Activated T-helper 1 cell treated with Interleukin-2 at 50 U/mL for 16 hours (primary cell): Measurements from ENCODE around the gene TNFRSF25.
"Not testable (repeated sequence)": the region's sequence is repeated elsewhere in the genome, so short reads cannot be mapped to it uniquely, and the experiment has no call there.

Experiments
- DNase-seq: peaks from one replicate; pipeline ENCODE4 v3.0.0-alpha.2; 2020; ENCODE audit warnings: low read depth

TNFRSF25 gene

DNA sequence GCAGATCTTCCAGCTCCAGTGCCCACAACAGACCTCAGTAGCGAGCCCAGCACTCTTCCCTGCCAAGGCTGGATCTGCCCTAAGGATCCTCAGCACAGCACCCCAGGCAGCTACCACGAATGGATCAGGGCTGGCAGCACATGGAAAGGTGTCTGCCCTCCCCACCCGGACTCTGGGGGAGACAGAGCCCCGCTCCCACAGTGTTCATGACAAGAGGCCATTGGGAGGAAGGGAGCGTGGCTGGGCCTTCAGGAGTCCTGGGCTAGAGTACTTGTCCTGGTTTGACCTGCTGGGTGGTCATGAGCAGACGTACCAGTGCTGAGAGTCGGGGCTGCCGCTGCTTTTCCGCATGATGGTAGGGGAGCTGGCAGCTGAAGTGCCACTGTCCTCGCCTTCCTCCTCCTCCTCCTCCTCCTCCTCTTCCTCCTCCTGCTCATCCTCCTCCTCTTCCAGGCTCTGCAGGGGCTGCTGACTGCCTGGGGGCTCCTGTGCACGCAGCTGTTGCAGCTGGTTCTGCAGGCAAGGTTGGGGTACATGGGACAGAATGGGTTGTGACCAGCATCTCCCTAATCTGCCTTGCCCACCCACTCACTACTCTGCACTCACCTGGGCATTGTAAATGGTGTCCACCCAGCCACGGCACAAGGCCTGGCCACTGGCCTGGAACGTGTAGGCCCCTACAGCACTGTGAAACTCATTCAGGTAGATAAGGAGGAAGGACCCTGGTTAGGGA lies 2.9 kb upstream of the TNFRSF25 start:
- DNase-seq: no peak

DNA sequence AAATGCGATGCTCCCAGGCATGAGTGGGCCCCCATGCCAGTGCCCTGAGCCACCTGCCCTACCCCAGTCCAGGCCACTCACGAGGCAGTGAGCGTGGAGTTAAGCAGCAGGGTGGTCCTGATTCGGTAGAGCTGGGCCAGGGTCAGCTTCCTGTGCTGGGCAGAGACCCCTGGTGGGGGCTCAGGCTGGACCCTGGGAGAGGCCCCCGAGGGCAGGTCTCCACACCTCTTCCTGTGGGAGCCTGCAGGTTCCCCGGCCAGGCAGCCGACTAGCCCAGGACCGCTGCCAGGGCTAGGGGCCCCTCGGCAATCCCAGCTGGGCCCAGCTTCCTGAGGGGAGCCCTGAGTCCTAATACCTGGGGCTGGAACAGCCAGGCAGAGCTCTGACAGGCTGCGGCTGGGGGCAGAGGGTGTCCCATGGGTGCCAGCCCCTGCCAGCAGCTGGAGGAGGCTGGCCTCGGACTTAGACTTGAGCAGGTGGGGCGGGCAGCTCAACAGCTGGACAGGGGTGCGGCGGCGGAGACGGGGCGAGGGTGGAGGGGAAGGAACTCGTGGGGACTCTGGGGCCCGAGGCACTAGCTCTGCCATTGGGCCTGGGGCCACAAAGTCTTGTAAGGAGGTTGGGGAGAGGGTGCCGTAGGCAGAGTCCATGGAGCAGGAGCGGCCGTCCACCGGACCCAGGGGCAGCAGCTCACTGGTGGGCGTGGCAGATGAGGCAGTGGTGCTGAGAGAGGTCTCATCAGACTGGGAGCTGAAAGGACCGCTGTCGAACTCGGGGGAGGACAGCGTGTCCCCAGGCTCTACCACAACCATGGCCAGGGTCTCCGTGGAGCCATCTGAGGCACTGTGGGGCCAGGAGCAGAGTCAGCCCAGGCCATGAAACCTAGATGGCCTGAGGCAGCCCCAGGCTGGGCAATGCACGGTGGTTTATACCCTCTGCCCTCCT lies 2.0 kb upstream of the TNFRSF25 start:
- no peak for DNase-seq

DNA sequence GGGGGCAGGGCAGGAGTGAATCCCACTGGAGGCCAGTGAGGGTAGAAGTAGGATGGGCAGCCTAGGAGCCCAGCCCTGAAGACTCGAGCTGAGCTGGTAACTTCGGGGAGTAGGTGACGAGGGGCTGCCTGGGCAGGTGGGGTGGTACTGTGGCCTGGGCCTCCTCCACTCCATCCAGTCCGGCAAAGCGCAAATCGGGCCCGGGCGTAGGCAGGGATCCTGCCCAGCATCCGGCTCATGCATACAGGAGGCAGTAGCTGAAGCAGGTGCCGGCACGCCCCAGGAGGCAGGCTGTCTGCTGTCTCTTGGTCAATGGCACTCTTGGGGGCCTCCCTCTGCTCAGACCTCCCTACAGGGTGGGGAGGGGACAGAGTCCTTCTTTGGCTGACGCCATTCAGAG lies 1.3 kb upstream of the TNFRSF25 start:
- no peak for DNase-seq

DNA sequence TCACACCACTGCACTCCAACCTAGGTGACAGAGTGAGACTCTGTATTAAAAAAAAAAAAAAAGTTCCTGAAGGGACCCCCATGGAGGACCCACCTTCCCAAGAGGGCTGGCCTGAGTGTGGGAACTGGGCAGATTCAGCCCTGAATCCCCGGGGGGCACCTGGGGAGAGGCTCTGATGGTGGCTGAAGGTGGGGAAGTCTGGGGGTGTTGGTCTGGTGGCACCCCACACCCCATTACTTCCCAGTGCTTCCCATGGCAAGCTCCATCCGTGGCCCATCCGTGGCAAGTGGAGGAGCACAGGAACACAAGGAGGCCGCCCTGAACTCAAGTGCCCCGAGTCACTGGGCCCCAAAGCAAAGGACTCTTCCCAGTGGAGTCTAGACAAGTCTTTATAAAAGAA lies 778 bp upstream of the TNFRSF25 start:
- DNase-seq: no peak

GRCh38 chr1:6465461-6466005 lies 440 bp downstream of the TNFRSF25 start:
- DNase-seq: no peak

- no peak for DNase-seq
Observed at GRCh38 chr1:6464915-6465314, 1.1 kb downstream of the TNFRSF25 start.

DNA sequence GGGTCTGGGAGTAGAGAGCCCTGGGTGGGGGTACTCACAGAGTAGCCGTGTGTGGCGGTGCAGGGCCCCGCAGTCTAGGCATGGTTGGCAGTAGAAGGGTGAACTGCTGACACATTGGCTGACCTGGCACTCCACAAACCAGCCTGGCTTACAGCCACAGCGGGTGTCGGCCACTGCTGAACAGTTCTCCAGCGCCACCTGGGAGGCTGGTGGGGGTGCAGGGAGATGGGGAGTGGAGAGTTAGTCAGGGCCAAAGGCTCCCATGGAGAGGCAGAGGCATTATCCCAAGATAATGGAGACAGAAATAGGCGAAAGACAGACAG lies 1.5 kb downstream of the TNFRSF25 start:
- DNase-seq: no peak

DNA sequence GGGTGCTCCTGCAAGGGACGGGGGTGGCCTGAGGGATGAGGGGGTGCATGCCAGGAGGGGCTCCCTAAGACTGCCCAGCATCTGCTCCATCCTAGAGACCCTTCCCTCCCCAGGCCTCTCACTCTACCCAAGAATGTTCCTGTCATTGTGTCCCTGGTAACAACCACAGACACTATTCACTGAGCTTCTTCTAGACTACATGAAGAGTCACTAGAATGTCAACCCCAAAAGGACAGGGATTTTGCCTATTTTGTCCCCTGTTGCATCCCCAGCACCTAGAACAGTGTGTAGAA lies 2.9 kb downstream of the TNFRSF25 start:
- no peak for DNase-seq

GRCh38 chr1:6462412-6463119 lies 3.4 kb downstream of the TNFRSF25 start:
- DNase-seq: no peak

DNA sequence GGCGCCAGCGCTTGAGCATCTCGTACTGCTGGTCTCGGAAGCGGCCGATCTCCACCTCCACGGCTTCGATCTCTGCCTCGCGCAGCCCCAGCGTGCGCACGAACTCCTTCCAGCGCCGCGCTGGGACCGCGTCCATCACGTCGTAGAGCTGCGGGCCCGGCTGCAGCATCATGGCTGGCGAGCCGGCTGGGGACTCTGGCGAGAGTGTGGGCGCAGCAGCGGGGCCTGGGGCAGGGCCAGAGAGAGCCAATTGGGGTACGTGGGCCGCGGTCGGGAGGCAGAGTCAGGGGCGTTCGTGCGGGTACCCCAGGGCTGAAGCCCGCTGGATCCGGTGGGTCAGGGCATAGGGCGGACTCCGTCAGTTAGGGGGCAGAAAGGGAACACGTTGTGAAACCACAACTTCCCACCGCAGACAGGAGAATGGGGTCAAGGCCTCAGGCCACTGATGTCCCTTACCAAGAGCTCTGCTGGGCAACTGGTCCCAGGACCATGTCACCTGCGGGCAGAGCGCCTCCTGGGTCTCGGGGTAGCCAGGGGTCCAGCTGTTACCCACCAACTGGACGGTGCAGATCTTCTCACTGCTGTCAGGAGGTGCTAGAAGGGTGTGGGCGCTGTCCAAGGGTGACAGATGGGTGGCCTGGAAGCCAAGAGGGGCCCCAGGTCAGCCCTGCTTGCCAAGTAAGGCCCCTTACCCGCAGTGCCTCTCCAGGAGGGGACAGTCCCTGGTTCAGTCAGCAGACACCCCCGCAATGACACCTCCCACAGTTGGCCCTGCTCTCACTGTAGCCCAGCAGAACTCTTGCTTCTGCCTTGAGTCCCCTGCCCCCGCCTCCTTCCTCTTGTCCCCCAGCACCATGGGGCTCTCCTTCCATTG lies 4.2 kb downstream of the TNFRSF25 start:
- no peak for DNase-seq

- DNase-seq: no peak
Observed at GRCh38 chr1:6461051-6461530, 4.9 kb downstream of the TNFRSF25 start.

DNA sequence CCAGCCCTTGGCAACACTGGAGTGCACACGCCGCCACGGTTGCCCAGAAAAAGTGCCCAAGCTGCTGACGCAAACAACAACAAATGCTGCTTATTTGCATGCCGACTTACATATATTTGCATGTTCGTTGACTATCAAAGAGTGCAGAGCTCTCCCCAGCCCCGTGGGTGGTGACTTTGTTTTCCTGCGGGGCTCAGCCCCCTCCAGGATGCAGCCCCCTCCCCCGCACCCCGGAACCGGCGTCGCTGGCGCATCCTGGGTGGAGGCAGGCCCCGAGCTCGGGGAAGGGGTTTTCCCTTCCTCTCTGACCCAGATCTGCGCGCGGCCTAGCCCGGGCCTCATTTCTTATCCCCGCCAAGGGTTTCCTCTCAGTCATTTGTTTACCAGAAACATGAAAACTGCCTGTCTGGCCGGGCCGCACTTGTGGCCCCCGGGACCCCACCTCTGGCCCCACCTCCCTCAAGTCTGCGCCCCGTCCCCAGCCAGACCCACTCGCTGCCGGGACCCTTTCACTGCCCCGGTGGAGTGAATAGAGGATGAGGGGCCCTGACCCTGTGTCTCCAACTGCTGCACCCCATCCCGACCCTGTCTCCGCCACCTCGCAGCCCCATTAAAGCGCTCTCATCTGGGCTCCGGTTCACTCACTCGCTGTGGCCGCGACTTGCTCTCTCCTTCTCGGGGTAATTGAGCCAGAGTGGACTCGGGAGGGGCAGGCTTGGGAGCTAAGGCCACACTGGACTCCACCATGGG lies 5.5 kb downstream of the TNFRSF25 start:
- peak; percentile 93 for DNase-seq

DNA sequence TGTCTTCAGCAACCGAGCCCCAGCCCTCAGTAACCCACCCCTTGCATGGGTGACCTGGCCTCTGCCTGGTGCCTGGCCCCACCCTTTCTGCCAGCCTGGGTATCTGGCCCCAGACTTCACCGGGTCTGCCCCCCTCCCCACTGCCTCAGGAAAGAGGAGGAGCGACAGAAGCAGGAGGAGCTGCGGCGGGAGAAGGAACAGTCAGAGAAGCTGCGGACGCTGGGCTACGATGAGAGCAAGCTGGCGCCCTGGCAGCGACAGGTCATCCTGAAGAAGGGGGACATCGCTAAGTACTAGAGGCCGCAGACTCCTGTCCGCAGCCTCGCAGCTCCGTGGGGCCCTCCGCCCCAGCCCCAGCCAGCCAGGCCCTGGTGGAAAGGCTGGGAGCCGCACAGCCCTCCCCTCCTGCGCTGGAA lies 6.1 kb downstream of the TNFRSF25 start:
- peak; percentile 58 for DNase-seq

DNA sequence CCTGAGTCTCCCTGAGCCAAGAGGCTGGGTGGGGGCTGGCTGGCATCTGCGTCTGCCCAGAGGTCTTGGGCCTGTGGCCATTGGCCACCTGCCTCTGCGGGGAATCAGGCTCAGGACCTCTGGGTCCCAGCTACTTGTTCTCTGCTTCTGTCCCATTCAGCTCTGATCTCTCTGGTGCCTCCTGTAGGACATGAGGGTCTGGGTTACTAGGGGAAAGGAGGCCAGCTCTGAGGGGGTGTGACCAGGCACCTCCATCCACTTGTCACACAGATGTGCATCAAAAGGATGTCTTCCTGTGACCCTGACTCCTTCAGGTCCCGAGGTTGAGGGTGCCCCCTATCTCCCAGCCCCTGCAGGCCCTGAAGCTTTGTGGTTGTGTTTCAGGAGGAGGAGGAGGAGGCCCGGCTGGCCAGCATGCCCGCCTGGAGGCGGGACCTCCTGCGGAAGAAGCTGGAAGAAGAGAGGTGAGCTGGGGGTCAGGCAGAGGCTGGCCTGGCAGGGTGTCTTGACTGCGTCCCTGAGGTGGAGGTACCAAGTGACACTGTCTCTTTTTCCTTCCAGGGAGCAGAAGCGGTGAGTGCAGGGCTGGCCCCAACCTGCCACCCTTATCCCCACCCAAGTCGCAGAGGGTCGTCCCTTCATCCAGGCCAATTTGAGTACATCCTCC lies 9.0 kb downstream of the TNFRSF25 start:
- no peak for DNase-seq

- not testable (repeated sequence) for DNase-seq
Observed at GRCh38 chr1:6455752-6456520, 10.0 kb downstream of the TNFRSF25 start.

GRCh38 chr1:6454856-6455751 lies 10.9 kb downstream of the TNFRSF25 start:
- DNase-seq: peak; percentile 43

- not testable (repeated sequence) for DNase-seq
Observed at GRCh38 chr1:6453895-6454855, 11.8 kb downstream of the TNFRSF25 start.
